ENCODE data around the gene PTPN22. TPM values are rescaled to one million over a fixed set of nuclear protein-coding genes. Genes with fewer than 3 reads are reported as not detected.

The PTPN22 gene
- total RNA-seq, 2 experiments from 2014 or later, result 62.8 to 74.6 TPM

GRCh38 chr1:113784104-113784779 is 87.3 kb downstream of the PTPN22 start:
- H3K27me3 Mint-ChIP-seq, result no peaks in the 10 kb centered on the region
- DNase-seq, result no peak
- H3K9me3 Mint-ChIP-seq, result peaks cover under 1% of the 10 kb centered on the region
- ChIA-PET CTCF (interaction anchor here (0.7 to 0.9 kb wide), 2 partner anchors 29 to 193 kb away, joined by 3 to 4 read pairs; no protein-coding TSS in a partner anchor), POLR2A (interaction anchor here (0.6 kb wide), 1 partner anchor 25 kb away, joined by 3 read pairs; no protein-coding TSS in a partner anchor)
- peak overlapping the region; percentile 67 for H3K4me3 Mint-ChIP-seq
- H3K4me1 Mint-ChIP-seq, result peaks cover 31% of the 10 kb centered on the region
- peak overlapping the region; percentile 96 for H3K27ac Mint-ChIP-seq
- H3K36me3 Mint-ChIP-seq (ENCODE audit: low read depth), result peaks cover 41% of the 10 kb centered on the region

DNA sequence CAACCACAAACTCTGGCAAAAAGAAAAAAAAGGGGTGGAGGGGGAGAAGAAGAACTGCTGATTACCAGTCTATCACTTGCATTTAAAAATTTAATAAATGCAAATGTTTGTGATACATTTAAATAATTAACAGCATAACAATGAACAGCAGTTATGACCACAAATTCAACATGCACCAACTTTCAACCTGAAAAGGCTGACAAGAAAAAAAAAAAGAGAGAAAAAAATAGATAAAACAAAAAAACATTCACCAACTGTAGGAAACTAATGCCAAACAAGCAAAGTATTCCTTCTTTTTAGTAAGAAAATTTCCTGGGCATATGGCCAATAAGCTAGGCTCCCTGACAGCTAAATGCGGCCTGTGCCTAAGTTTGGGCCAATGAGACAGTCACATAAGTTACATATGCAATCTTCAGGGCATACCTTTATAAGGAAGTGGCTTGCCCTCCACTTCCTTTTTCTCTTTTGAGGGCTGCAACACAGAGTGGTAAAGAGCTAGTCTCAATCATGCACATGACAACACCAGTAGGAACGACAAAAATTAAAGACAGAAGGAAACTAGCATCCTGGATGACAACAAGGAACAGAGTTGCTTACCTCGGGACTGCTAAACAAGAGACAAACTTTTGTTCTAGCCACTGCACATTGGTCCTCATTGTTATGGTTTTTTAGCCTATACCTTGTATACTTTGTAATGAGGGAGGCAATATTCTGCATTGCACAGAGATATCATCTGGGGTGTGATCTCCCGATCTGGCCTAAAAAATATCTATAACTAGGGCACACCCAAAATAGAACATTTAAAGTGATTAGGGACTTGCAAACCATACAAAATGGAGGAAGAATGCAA is 88.0 kb downstream of the PTPN22 start:
- Mint-ChIP-seq H3K27me3 (no peaks in the 10 kb centered on the region), H3K36me3 (ENCODE audit: low read depth) (peaks cover 39% of the 10 kb centered on the region), H3K4me1 (peaks cover 33% of the 10 kb centered on the region), H3K27ac (peak overlapping the region; percentile 96), H3K4me3 (peak overlapping the region; percentile 67), H3K9me3 (peaks cover 3% of the 10 kb centered on the region)
- CTCF ChIA-PET, result no interaction called here
- POLR2A ChIA-PET, result interaction anchor here (0.6 kb wide), 1 partner anchor 179 kb away, joined by 6 read pairs; no protein-coding TSS in a partner anchor
- peak; percentile 75 for DNase-seq

GRCh38 chr1:113782406-113782805 is 89.1 kb downstream of the PTPN22 start:
- H3K4me1 Mint-ChIP-seq, result peaks cover 26% of the 10 kb centered on the region
- no peak overlapping the region for H3K4me3 Mint-ChIP-seq
- H3K27ac Mint-ChIP-seq, result peak overlapping the region; percentile 69
- ChIA-PET CTCF (interaction anchor here (2.0 kb wide), 1 partner anchor 30 kb away, joined by 6 read pairs; the partner anchor contains the start of gene RSBN1), POLR2A (no interaction called here)
- no peaks in the 10 kb centered on the region for H3K27me3 Mint-ChIP-seq
- peaks cover 3% of the 10 kb centered on the region for H3K9me3 Mint-ChIP-seq
- DNase-seq, result no peak
- peaks cover 31% of the 10 kb centered on the region for H3K36me3 Mint-ChIP-seq (ENCODE audit: low read depth)

DNA sequence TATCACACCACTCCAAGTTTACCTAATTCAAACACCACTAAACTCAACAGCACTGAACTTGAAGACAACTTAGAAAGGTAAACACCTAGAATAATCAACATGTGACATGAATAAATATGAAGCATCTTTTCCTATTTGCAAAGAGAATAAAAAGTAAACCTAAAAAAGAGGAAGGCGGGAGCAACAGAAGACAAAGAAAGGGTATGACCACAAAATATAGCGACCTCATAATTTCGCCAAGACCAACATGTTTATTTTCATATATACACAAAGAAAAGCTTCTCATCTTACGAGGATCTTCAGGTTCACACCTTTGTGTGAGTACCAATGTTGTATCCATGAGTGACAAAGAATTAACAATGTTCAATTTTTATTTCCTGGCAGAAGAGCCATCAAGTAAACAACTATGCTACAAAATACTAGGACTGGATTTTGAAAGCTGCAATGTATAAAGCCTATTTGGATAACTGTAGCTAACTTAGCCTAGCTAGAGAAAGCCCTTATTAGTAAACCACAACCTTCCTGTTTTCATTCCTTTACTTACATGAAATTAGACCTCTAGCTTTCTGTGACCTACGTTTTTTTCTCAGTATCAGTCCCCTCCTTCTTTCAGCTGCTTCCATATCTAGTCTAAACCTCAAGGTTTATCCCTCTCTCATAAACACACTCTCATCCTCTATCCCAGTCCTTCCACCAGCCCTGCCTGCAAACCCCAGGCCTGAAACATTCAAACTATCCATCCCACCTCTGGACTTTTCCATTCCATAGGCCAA is 91.0 kb downstream of the PTPN22 start:
- no peak for DNase-seq
- CTCF ChIA-PET, result interaction anchor here (0.8 to 2.0 kb wide), 3 partner anchors 8 to 31 kb away, joined by 3 to 6 read pairs (median 4); partner anchors contain the start of gene RSBN1
- Mint-ChIP-seq H3K27ac (no peak overlapping the region), H3K9me3 (peaks cover 3% of the 10 kb centered on the region), H3K27me3 (no peaks in the 10 kb centered on the region), H3K4me3 (no peak overlapping the region), H3K4me1 (peaks cover 10% of the 10 kb centered on the region), H3K36me3 (ENCODE audit: low read depth) (peaks cover 31% of the 10 kb centered on the region)
- POLR2A ChIA-PET, result no interaction called here

DNA sequence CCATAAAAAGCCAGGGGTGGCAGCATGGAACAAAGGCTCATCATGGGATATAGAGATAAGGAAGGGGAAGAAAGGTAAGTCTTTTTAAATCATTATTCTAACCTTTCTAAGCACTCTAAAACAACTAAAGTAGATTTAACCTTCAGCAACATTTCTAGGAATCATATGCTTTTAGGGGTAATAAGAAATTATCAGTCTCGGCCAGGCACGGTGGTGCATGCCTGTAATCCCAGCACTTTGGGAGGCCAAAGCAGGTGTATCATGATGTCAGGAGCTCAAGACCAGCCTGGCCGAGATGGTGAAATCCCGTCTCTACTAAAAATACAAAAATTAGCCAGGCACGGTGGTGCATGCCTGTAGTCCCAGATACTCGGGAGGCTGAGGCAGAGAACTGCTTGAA is 92.0 kb downstream of the PTPN22 start:
- no peak for DNase-seq
- Mint-ChIP-seq H3K4me3 (no peak overlapping the region), H3K27ac (no peak overlapping the region), H3K9me3 (peaks cover 3% of the 10 kb centered on the region), H3K4me1 (peaks cover 7% of the 10 kb centered on the region), H3K27me3 (no peaks in the 10 kb centered on the region), H3K36me3 (ENCODE audit: low read depth) (peaks cover 31% of the 10 kb centered on the region)
- POLR2A ChIA-PET, result no interaction called here
- CTCF ChIA-PET, result no interaction called here

DNA sequence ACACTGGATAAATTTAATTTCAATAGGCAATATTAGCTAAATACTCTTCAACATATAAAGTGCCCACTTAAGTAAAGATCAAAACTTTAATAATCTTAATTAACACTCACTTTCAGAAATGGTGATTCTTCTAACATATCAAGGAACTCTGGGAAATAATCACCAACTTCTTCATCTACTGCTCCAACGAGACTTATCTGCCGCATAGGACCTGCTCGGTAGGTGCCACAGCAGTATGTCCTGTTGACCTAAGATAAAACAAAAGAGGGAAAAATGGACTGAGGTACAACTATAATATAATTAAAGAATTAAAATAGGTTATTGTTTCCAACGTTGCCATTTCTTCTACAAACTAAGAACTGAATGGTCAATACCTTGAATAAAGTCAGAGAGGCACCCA is 94.0 kb downstream of the PTPN22 start:
- no peak overlapping the region for H3K27ac Mint-ChIP-seq
- H3K36me3 Mint-ChIP-seq (ENCODE audit: low read depth), result peaks cover 26% of the 10 kb centered on the region
- CTCF ChIA-PET, result interaction anchor here (0.5 to 0.6 kb wide), 2 partner anchors 143 to 817 kb away, joined by 3 read pairs; no protein-coding TSS in a partner anchor
- DNase-seq, result no peak
- no peaks in the 10 kb centered on the region for H3K27me3 Mint-ChIP-seq
- H3K4me3 Mint-ChIP-seq, result no peak overlapping the region
- H3K4me1 Mint-ChIP-seq, result peaks cover 7% of the 10 kb centered on the region
- POLR2A ChIA-PET, result no interaction called here
- H3K9me3 Mint-ChIP-seq, result peaks cover 3% of the 10 kb centered on the region

GRCh38 chr1:113770031-113770430 is 101.5 kb downstream of the PTPN22 start:
- ChIA-PET CTCF (interaction anchor here (0.6 kb wide), 1 partner anchor 641 kb away, joined by 5 read pairs; no protein-coding TSS in a partner anchor), POLR2A (no interaction called here)
- Mint-ChIP-seq H3K9me3 (no peaks in the 10 kb centered on the region), H3K27ac (no peak overlapping the region), H3K36me3 (ENCODE audit: low read depth) (peaks cover 55% of the 10 kb centered on the region), H3K27me3 (no peaks in the 10 kb centered on the region), H3K4me3 (no peak overlapping the region), H3K4me1 (peaks cover 32% of the 10 kb centered on the region)
- DNase-seq, result no peak

GRCh38 chr1:113769601-113769970 is 101.9 kb downstream of the PTPN22 start:
- Mint-ChIP-seq H3K27ac (no peak overlapping the region), H3K36me3 (ENCODE audit: low read depth) (peaks cover 59% of the 10 kb centered on the region), H3K4me3 (no peak overlapping the region), H3K4me1 (peaks cover 32% of the 10 kb centered on the region), H3K9me3 (no peaks in the 10 kb centered on the region), H3K27me3 (no peaks in the 10 kb centered on the region)
- ChIA-PET CTCF (interaction anchor here (0.6 kb wide), 1 partner anchor 641 kb away, joined by 5 read pairs; no protein-coding TSS in a partner anchor), POLR2A (no interaction called here)
- DNase-seq, result no peak

DNA sequence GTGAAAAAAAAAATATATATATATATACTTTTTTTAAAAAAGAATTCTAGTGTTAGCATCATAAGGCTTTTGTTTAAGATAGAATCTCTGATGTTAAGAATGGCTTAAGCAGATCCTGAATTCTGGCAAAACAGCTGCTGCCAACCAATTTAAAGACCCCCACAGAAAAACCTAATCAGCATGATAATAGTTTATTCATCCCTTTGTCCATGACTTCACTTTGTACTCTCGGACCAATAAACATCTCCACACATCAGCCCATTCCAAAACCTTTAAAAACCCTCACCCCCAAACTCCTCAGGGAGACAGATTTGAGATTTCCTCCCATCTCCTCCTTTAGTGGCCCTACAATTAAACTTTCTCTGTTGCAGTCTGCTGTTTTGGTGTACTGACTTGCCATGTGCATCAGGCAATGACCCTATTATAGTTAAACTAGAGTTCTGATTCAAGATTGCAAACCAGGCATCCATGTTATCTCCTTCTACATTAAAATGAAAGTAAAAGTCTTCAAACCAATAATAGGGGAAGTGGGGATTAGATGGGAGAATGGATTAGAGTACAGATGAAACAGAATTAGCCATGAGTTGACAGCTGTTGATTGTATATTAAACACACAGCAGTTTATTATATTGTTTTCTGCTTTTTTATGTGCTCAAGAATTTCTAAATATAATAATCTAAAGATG is 102.5 kb downstream of the PTPN22 start:
- Mint-ChIP-seq H3K4me1 (peaks cover 32% of the 10 kb centered on the region), H3K27ac (no peak overlapping the region), H3K36me3 (ENCODE audit: low read depth) (peaks cover 62% of the 10 kb centered on the region), H3K27me3 (no peaks in the 10 kb centered on the region), H3K9me3 (no peaks in the 10 kb centered on the region), H3K4me3 (no peak overlapping the region)
- no peak for DNase-seq
- POLR2A ChIA-PET, result no interaction called here
- CTCF ChIA-PET, result interaction anchor here (0.6 kb wide), 1 partner anchor 642 kb away, joined by 5 read pairs; no protein-coding TSS in a partner anchor

DNA sequence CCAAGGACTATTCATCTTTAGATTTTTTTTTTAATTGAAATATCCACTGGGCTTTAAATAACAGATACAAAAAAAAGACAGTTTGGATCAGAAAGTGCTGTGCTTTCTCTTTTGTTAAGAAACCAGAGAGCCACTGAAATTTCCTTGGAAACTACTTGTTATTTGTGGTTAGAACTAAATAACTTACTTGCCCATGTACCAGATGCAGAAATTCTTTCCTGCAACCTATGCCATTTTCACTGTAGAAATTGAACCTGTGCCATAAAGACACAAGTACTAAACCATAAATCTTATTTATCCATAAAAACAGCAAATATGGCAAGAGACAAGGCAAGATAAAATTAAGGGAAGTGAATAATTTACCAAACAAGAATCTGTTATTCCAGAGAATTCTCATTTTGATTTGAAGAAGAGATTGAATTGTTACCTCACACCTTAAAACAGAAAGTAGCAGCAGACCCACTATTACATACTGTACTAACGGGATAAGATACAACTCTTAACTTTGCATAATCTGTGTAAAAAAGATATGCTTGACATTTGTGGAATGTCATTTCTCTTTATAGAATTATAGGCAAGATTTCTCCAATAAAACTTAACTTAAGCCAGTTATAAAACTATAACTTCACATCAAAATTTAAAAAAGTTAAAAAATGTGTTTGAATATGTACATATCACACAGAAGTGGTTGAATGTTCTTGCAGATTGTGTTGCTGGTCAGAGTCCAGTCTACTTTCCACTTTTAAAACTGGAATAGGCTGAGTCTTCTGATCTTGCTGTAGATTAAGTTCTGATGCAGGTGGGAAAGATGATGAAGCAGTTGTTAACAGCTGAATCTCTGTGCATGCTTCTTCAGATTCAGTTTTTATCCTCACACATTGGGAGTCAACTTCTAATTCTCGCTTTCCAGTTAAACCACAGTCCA is 105.9 kb downstream of the PTPN22 start:
- POLR2A ChIA-PET, result no interaction called here
- peaks cover 62% of the 10 kb centered on the region for H3K36me3 Mint-ChIP-seq (ENCODE audit: low read depth)
- DNase-seq, result no peak
- H3K27ac Mint-ChIP-seq, result no peak overlapping the region
- no peak overlapping the region for H3K4me3 Mint-ChIP-seq
- H3K9me3 Mint-ChIP-seq, result no peaks in the 10 kb centered on the region
- no peaks in the 10 kb centered on the region for H3K27me3 Mint-ChIP-seq
- H3K4me1 Mint-ChIP-seq, result peaks cover 33% of the 10 kb centered on the region
- CTCF ChIA-PET, result interaction anchor here (1.7 kb wide), 1 partner anchor 139 kb away, joined by 3 read pairs; the partner anchor contains the start of gene AP4B1

Data from activated CD4-positive, alpha-beta T cell treated with anti-CD3 and anti-CD28 coated beads, Interleukin-2, amount 10 ng/mL, durations not matched to agents 7 days and 5 days (primary cell).